Chondrocyte (in vitro differentiated cells): ENCODE results near the gene RPP38. TPM values are rescaled to one million over a fixed set of nuclear protein-coding genes. Genes with fewer than 3 reads are reported as not detected.

Experiments used
- DNase-seq: peaks from one replicate; pipeline ENCODE4 v3.0.0; 2021; ENCODE audit warnings: mixed read lengths, low spot score
- H3K27ac Mint-ChIP-seq: one replicate; pipeline ENCODE4 v1.8.0; 2021; ENCODE audit warnings: mild to moderate bottlenecking, moderate library complexity, mixed read lengths; ENCODE audit not compliant: unreplicated experiment
- H3K27me3 Mint-ChIP-seq: 2 replicates; pipeline ENCODE4 v1.8.0; 2021; ENCODE audit warnings: low read depth, mixed read lengths
- H3K36me3 Mint-ChIP-seq: 2 replicates; pipeline ENCODE4 v1.8.0; 2021; ENCODE audit warnings: low read depth, mixed read lengths
- H3K4me1 Mint-ChIP-seq: 2 replicates; pipeline ENCODE4 v1.8.0; 2021; ENCODE audit warnings: low read depth, mild to moderate bottlenecking, mixed read lengths
- H3K4me3 Mint-ChIP-seq: one replicate; pipeline ENCODE4 v1.8.0; 2021; ENCODE audit warnings: mild to moderate bottlenecking, moderate library complexity, mixed read lengths; ENCODE audit not compliant: unreplicated experiment
- H3K9me3 Mint-ChIP-seq: 2 replicates; pipeline ENCODE4 v1.8.0; 2021; ENCODE audit warnings: low read depth, mixed read lengths
- CTCF ChIP-seq: fragments of 200-600 bp; sonication (generic); IDR thresholded peaks from 2 replicates; pipeline ENCODE4 v1.5.0; 2021; ENCODE audit warnings: antibody characterized with exemption, mild to moderate bottlenecking, moderate library complexity
- total RNA-seq: library from RNA; stranded (reverse); gene quantifications from 3 replicates; pipeline ENCODE4 v1.2.1, GENCODE V29; 2021

The RPP38 gene
- total RNA-seq, 1 donor from 2014 or later: 14.3 TPM

- no peak overlapping the region for H3K27ac Mint-ChIP-seq
- no peaks in the 10 kb centered on the region for H3K4me1 Mint-ChIP-seq
- DNase-seq: no peak
- peaks cover 17% of the 10 kb centered on the region for H3K36me3 Mint-ChIP-seq
- peaks cover 2% of the 10 kb centered on the region for H3K27me3 Mint-ChIP-seq
- no peak for TF ChIP-seq CTCF
- H3K9me3 Mint-ChIP-seq: peaks cover 17% of the 10 kb centered on the region
- no peak overlapping the region for H3K4me3 Mint-ChIP-seq
These were observed 37.2 kb upstream of the RPP38 start for GRCh38 chr10:15059914-15060313.

GRCh38 chr10:15060638-15061037 lies 36.5 kb upstream of the RPP38 start:
- TF ChIP-seq CTCF: no peak
- DNase-seq: no peak
- Mint-ChIP-seq H3K9me3 (peaks cover 25% of the 10 kb centered on the region), H3K27me3 (peaks cover 2% of the 10 kb centered on the region), H3K4me3 (no peak overlapping the region), H3K36me3 (peaks cover 24% of the 10 kb centered on the region), H3K27ac (no peak overlapping the region), H3K4me1 (no peaks in the 10 kb centered on the region)

GRCh38 chr10:15067154-15067553 lies 30.0 kb upstream of the RPP38 start:
- Mint-ChIP-seq H3K27me3 (peaks cover 2% of the 10 kb centered on the region), H3K27ac (no peak overlapping the region), H3K4me3 (no peak overlapping the region), H3K9me3 (peaks cover 13% of the 10 kb centered on the region), H3K36me3 (peaks cover 16% of the 10 kb centered on the region), H3K4me1 (no peaks in the 10 kb centered on the region)
- TF ChIP-seq CTCF: no peak
- DNase-seq: no peak

- peaks cover 2% of the 10 kb centered on the region for H3K27me3 Mint-ChIP-seq
- H3K36me3 Mint-ChIP-seq: peaks cover 24% of the 10 kb centered on the region
- DNase-seq: no peak
These were observed 28.4 kb upstream of the RPP38 start for GRCh38 chr10:15068802-15069201.

GRCh38 chr10:15069230-15069629 lies 27.9 kb upstream of the RPP38 start:
- peaks cover 1% of the 10 kb centered on the region for H3K27me3 Mint-ChIP-seq
- H3K4me1 Mint-ChIP-seq: no peaks in the 10 kb centered on the region
- DNase-seq: no peak
- H3K4me3 Mint-ChIP-seq: no peak overlapping the region
- TF ChIP-seq CTCF: peak; percentile 36
- peaks cover 25% of the 10 kb centered on the region for H3K36me3 Mint-ChIP-seq
- H3K27ac Mint-ChIP-seq: no peak overlapping the region
- peaks cover 21% of the 10 kb centered on the region for H3K9me3 Mint-ChIP-seq

More at GRCh38 chr10:15068802-15069201, 28.4 kb upstream of the RPP38 start:
- Mint-ChIP-seq H3K27ac (no peak overlapping the region), H3K4me3 (no peak overlapping the region), H3K4me1 (no peaks in the 10 kb centered on the region), H3K9me3 (peaks cover 21% of the 10 kb centered on the region)
- no peak for TF ChIP-seq CTCF
